Loucy (cell line): ENCODE measurements around the gene TECPR2.

Experiments used
- H2AFZ ChIP-seq: fragments of 200-600 bp; sonication (generic); 2 replicates; pipeline ENCODE4 v1.6.0; 2016; ENCODE audit warnings: antibody characterized with exemption, mild to moderate bottlenecking, low read length, moderate library complexity
- H3F3A ChIP-seq: fragments of 200-600 bp; 2 replicates; pipeline ENCODE4 v1.6.0; 2016; ENCODE audit warnings: antibody characterized with exemption, low read depth, mild to moderate bottlenecking
- H3K27me3 ChIP-seq: fragments of 200-600 bp; sonication (generic); 2 replicates; pipeline ENCODE4 v1.6.1; 2014; ENCODE audit warnings: low read length, mild to moderate bottlenecking; ENCODE audit not compliant: insufficient read depth, poor library complexity, severe bottlenecking
- H3K36me3 ChIP-seq: fragments of 200-600 bp; sonication (generic); 2 replicates; pipeline ENCODE4 v1.6.1; 2016; ENCODE audit warnings: low read length; ENCODE audit not compliant: insufficient read depth
- H3K4me1 ChIP-seq: fragments of 200-600 bp; sonication (generic); 2 replicates; pipeline ENCODE4 v1.5.1; 2014; ENCODE audit warnings: low read length, mild to moderate bottlenecking; ENCODE audit not compliant: insufficient read depth, poor library complexity, severe bottlenecking
- H3K4me2 ChIP-seq: fragments of 200-600 bp; sonication (generic); 2 replicates; pipeline ENCODE4 v1.6.0; 2014; ENCODE audit warnings: antibody characterized with exemption, low read length, low read depth, mild to moderate bottlenecking; ENCODE audit not compliant: poor library complexity, severe bottlenecking
- H3K4me3 ChIP-seq: fragments of 200-600 bp; sonication (generic); 2 replicates; pipeline ENCODE4 v1.5.1; 2014; ENCODE audit warnings: low read length, mild to moderate bottlenecking, mixed read lengths; ENCODE audit not compliant: poor library complexity, severe bottlenecking
- H3K79me2 ChIP-seq: fragments of 200-600 bp; sonication (generic); 2 replicates; pipeline ENCODE4 v1.6.1; 2014; ENCODE audit warnings: low read length; ENCODE audit not compliant: insufficient read depth
- H3K9ac ChIP-seq: fragments of 200-600 bp; sonication (generic); 2 replicates; pipeline ENCODE4 v1.6.0; 2014; ENCODE audit warnings: mild to moderate bottlenecking, low read depth, low read length, moderate library complexity; ENCODE audit not compliant: poor library complexity, severe bottlenecking
- H3K9me2 ChIP-seq: fragments of 200-600 bp; sonication (generic); replicated peaks from 2 replicates; pipeline ENCODE4 v1.6.1; 2016; ENCODE audit warnings: low read depth, low read length, mixed read lengths
- H3K9me3 ChIP-seq: fragments of 200-600 bp; sonication (generic); 2 replicates; pipeline ENCODE4 v1.6.1; 2014; ENCODE audit warnings: mild to moderate bottlenecking, antibody characterized with exemption, low read length, low read depth; ENCODE audit not compliant: insufficient read depth
- H4K20me1 ChIP-seq: fragments of 200-600 bp; sonication (generic); 2 replicates; pipeline ENCODE4 v1.6.0; 2014; ENCODE audit warnings: antibody characterized with exemption, low read length, mild to moderate bottlenecking; ENCODE audit not compliant: insufficient read depth, poor library complexity, severe bottlenecking
- EZH2phosphoT487 ChIP-seq: fragments of 200-600 bp; IDR thresholded peaks from 2 replicates; pipeline ENCODE4 v1.6.1; 2018; ENCODE audit warnings: antibody characterized with exemption, mild to moderate bottlenecking, moderate library complexity, borderline replicate concordance
- TF ChIP-seq, protein P1 (sequence below): fragments of 200-600 bp; sonication (generic); conservative IDR thresholded peaks from 2 replicates; pipeline ENCODE4 v1.5.1; 2014; ENCODE audit warnings: mild to moderate bottlenecking, antibody characterized with exemption, low read length

TECPR2 gene

DNA sequence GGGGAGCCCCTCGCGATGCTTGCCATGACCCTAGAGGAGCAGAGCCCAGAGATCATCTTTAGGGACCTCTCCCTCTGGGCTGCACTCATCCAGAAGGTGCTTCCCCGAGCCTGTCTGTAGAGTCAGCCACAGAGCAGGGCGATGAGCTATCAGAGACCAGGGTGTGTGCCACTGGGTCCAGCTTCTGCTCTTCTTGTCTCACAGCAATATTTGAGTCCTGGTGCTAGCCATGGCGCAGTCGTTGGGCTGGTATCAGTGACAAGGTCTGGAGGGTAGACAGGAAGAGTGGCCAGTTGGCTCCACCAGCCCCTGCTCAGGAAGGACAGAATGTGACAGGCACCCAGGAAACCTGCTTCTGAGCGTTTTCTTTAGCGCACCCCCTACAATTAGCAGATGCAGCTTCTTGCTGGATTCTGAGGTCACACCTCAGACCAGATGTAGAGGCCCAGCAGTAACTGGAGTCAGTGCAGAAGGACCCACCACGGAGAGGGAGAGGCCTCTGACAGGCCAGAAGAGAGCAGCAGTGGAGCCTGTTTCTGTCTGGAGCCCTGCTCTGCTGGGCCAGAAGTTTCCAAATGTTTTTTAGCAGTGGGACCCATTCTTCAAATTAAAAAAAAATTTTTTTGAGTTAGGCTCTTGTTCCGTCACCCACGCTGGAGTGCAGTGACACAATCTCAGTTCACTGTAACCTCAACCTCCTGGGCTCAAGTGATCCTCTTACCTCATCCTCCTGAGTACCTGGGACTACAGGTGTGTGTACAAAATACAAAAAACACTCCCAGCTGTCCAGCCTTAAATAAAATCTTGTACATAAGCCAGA, 123.2 kb downstream of the TECPR2 start:
- Histone ChIP-seq H3K4me1 (no peaks in the 10 kb centered on the region), H3K9ac (no peak overlapping the region), H3F3A (no peaks in the 10 kb centered on the region), H3K79me2 (no peaks in the 10 kb centered on the region), H3K4me3 (no peak overlapping the region), H3K4me2 (no peak overlapping the region), H4K20me1 (no peaks in the 10 kb centered on the region), H3K9me3 (no peaks in the 10 kb centered on the region), H3K36me3 (no peaks in the 10 kb centered on the region), H2AFZ (no peak overlapping the region), H3K9me2 (no peaks in the 10 kb centered on the region), H3K27me3 (no peaks in the 10 kb centered on the region)
- no peak for TF ChIP-seq EZH2phosphoT487
- TF ChIP-seq, protein P1, sequence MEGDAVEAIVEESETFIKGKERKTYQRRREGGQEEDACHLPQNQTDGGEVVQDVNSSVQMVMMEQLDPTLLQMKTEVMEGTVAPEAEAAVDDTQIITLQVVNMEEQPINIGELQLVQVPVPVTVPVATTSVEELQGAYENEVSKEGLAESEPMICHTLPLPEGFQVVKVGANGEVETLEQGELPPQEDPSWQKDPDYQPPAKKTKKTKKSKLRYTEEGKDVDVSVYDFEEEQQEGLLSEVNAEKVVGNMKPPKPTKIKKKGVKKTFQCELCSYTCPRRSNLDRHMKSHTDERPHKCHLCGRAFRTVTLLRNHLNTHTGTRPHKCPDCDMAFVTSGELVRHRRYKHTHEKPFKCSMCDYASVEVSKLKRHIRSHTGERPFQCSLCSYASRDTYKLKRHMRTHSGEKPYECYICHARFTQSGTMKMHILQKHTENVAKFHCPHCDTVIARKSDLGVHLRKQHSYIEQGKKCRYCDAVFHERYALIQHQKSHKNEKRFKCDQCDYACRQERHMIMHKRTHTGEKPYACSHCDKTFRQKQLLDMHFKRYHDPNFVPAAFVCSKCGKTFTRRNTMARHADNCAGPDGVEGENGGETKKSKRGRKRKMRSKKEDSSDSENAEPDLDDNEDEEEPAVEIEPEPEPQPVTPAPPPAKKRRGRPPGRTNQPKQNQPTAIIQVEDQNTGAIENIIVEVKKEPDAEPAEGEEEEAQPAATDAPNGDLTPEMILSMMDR: no peak

DNA sequence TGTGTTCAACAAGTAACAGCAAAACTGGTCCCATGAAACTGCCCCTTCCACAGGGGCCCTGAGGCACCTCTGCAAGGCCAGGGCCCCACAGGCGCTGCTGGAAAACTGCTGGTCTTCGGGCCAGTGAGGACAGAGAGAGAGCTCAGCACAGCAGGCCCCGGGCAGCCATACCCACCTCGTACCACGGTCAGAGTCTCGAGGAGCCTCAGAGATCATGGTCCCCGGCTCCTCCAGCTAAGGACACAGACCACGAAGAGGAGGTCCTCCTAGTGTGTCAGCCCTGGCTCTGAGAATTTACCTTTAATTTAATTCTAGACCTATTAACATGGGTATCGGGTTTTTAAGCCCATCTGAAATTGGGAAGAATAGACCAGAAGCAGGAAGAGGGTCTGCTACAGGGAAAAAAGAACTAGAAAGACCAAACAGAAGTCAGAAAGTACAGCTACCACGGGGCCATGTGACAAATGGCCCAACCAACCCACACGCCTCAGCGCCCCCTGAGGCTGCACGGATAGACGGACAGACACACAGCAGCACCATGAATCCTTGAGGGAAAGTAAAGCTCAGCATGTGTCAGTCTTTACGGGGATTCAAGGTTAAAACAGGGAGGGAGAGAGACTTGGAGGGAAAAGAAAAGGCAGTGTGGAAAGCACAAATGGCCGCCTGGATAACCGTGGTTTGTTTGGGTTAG, 123.9 kb downstream of the TECPR2 start:
- Histone ChIP-seq H3K4me3 (no peak overlapping the region), H3K9ac (no peak overlapping the region), H3K9me3 (no peaks in the 10 kb centered on the region), H4K20me1 (no peaks in the 10 kb centered on the region), H2AFZ (no peak overlapping the region), H3K79me2 (no peaks in the 10 kb centered on the region), H3K36me3 (no peaks in the 10 kb centered on the region), H3K27me3 (no peaks in the 10 kb centered on the region), H3K4me2 (no peak overlapping the region), H3K9me2 (no peaks in the 10 kb centered on the region), H3K4me1 (no peaks in the 10 kb centered on the region), H3F3A (no peaks in the 10 kb centered on the region)
- TF ChIP-seq, protein P1: no peak
- no peak for TF ChIP-seq EZH2phosphoT487

- Histone ChIP-seq H3K36me3 (no peaks in the 10 kb centered on the region), H3K9ac (no peak overlapping the region)
- TF ChIP-seq, protein P1: no peak
- TF ChIP-seq EZH2phosphoT487: no peak
These were observed 124.5 kb downstream of the TECPR2 start for GRCh38 chr14:102487204-102487577.

More at GRCh38 chr14:102487204-102487577, 124.5 kb downstream of the TECPR2 start:
- H3K79me2 ChIP-seq: no peaks in the 10 kb centered on the region
- no peaks in the 10 kb centered on the region for H3K9me2 ChIP-seq
- no peaks in the 10 kb centered on the region for H3K4me1 ChIP-seq
- H3K9me3 ChIP-seq: no peaks in the 10 kb centered on the region
- H2AFZ ChIP-seq: no peak overlapping the region
- no peak overlapping the region for H3K4me3 ChIP-seq
- no peaks in the 10 kb centered on the region for H4K20me1 ChIP-seq
- H3F3A ChIP-seq: no peaks in the 10 kb centered on the region
- H3K27me3 ChIP-seq: no peaks in the 10 kb centered on the region
- no peak overlapping the region for H3K4me2 ChIP-seq
